Measurements from ENCODE around the gene PSAT1. TPM values are rescaled to one million over a fixed set of nuclear protein-coding genes. Genes with fewer than 3 reads are reported as not detected.

The PSAT1 gene
- total and polyA plus RNA-seq, 2 experiments from 2014 or later: 414 to 486 TPM

DNA sequence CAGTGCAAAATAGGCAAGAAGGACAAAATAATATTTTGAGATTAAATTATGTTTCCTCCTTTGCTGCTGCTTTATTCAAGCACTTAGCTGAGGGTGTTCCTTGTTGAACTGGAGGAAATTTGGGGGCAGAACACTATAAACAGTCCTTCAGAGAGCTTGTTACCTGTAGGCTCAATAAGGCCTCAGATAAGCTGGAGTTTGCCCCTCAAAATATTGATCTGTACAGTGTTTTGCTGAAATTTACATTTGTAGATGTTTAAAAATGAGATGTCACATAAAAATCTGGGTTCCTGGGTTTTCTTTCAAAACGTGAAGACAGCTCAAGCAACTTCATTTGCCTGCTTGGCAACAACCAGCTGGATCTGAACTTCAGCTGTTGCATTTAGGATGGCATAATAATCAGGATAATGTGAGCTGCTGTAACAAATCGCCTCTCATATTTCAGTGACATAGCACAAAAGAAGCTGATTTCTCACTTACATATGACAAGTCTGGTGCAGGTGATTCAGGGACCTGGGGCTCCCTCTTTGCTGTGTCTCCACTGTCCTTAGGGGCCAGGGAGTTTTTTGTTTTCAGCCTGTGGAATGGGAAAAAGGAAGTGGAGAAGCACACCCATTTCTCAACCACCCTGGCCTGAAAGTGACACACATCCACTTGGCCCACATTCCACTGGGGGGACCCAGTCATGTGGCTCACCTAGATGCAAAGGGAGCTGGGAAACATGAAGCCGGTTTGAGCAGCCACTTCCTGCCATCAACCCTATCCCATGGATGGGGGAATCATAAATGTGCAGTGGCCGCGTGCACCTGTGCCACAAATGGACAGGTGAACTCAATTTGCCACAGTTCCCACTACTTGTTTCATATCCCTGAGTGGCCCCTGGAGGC, 2.4 kb upstream of the PSAT1 start:
- H3K4me2 ChIP-seq: peak overlapping the region; percentile 96; the same call in 1 of the 2 replicates
- Mint-ChIP-seq H3K4me3 (peak overlapping the region; percentile 12; the same call in 1 of the 3 replicates), H3K27ac (peak overlapping the region; percentile 43; the same call in 1 of the 2 replicates), H3K36me3 (ENCODE audit: low read depth) (peaks cover 26% of the 10 kb centered on the region), H3K9me3 (peaks cover 8% of the 10 kb centered on the region; the same call in 2 of the 3 replicates), H3K4me1 (peaks cover 27% of the 10 kb centered on the region), H3K27me3 (ENCODE audit: insufficient read depth, low read depth, poor library complexity) (peaks cover 22% of the 10 kb centered on the region)
- DNase-seq (ENCODE audit: low spot score) (no peak), ATAC-seq (no peak)
- no peak overlapping the region; the same call in 1 of the 2 replicates for H3K4me3 ChIP-seq
- H4K20me1 ChIP-seq (replicated peaks; ENCODE audit: insufficient read depth): peaks cover 17% of the 10 kb centered on the region
- H2AFZ ChIP-seq: peak overlapping the region; percentile 77
- no peak for TF ChIP-seq STAT1 (IDR thresholded peaks at IDR 0.05; ENCODE audit: unreplicated experiment)
- no peaks in the 10 kb centered on the region for H3K27me3 ChIP-seq (ENCODE audit: insufficient read depth)
- peaks cover 5% of the 10 kb centered on the region for H3K9me2 ChIP-seq (ENCODE audit: insufficient read depth)
- peaks cover 26% of the 10 kb centered on the region for H3K79me2 ChIP-seq (replicated peaks; ENCODE audit: insufficient read depth)
- H3K4me1 ChIP-seq (ENCODE audit: insufficient read depth): peaks cover 22% of the 10 kb centered on the region
- H3K36me3 ChIP-seq (ENCODE audit: insufficient read depth): no peaks in the 10 kb centered on the region
- no peak overlapping the region; the same call in 1 of the 2 replicates for H3K27ac ChIP-seq (ENCODE audit: low read depth)
- no peaks in the 10 kb centered on the region for H3F3A ChIP-seq (replicated peaks; ENCODE audit: low read depth)

DNA sequence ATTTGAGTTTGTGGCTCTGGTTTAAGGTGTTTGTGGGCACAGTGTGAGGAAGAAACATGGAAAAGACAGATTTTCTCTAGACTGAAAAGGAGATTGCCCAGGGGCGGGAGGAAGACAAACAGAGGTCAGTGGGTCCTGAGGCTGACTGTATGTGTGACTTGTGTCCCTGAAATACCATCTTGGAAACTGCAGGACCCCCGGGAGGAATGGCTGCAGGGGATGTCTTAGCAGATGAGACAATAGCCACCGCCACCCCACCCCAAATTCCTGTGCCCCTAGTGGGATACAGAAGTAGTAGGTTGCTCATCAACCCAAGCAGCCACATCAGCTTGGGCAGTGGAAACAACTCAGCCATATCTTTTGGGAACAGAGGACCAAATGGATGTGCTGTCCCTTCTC, 1.7 kb upstream of the PSAT1 start:
- ATAC-seq (no peak), DNase-seq (ENCODE audit: low spot score) (peak; percentile 22)
- Histone ChIP-seq H3K4me1 (ENCODE audit: insufficient read depth) (peaks cover 28% of the 10 kb centered on the region), H3F3A (replicated peaks; ENCODE audit: low read depth) (no peaks in the 10 kb centered on the region; the same call in 1 of the 2 replicates), H3K27ac (ENCODE audit: low read depth) (0 out of 2 replicates have a peak overlapping the region, but pooled peaks have one; percentile 100), H3K36me3 (ENCODE audit: insufficient read depth) (peaks cover 6% of the 10 kb centered on the region), H3K27me3 (ENCODE audit: insufficient read depth) (no peaks in the 10 kb centered on the region), H3K79me2 (replicated peaks; ENCODE audit: insufficient read depth) (peaks cover 32% of the 10 kb centered on the region), H3K4me3 (peak overlapping the region; percentile 95; the same call in 1 of the 2 replicates), H2AFZ (peak overlapping the region; percentile 77), H3K4me2 (peak overlapping the region; percentile 96), H4K20me1 (replicated peaks; ENCODE audit: insufficient read depth) (peaks cover 23% of the 10 kb centered on the region), H3K9me2 (ENCODE audit: insufficient read depth) (peaks cover 4% of the 10 kb centered on the region; the same call in 1 of the 2 replicates)
- H3K4me3 Mint-ChIP-seq: peak overlapping the region; percentile 99; the same call in 2 of the 3 replicates
- H3K27ac Mint-ChIP-seq: peak overlapping the region; percentile 100; the same call in 1 of the 2 replicates
- peaks cover 32% of the 10 kb centered on the region for H3K36me3 Mint-ChIP-seq (ENCODE audit: low read depth)
- peaks cover 8% of the 10 kb centered on the region; the same call in 2 of the 3 replicates for H3K9me3 Mint-ChIP-seq
- peaks cover 31% of the 10 kb centered on the region for H3K4me1 Mint-ChIP-seq
- H3K27me3 Mint-ChIP-seq (ENCODE audit: insufficient read depth, low read depth, poor library complexity): peaks cover 22% of the 10 kb centered on the region
- TF ChIP-seq CREB1 (CRISPR knock-in tag; IDR thresholded peaks at IDR 0.05; ENCODE audit: low read depth) (no peak), ZNF114 (CRISPR knock-in tag; IDR thresholded peaks at IDR 0.05) (no peak), POLR2AphosphoS5 (IDR thresholded peaks at IDR 0.05; ENCODE audit: low read depth) (no peak), ZNF331 (CRISPR knock-in tag; IDR thresholded peaks at IDR 0.05; ENCODE audit: low read depth) (no peak), EZH2 (IDR thresholded peaks at IDR 0.05; ENCODE audit: low read depth, unreplicated experiment) (no peak), NANOG (IDR thresholded peaks at IDR 0.05; ENCODE audit: borderline replicate concordance) (no peak), EZH2phosphoT487 (IDR thresholded peaks at IDR 0.05; ENCODE audit: unreplicated experiment) (no peak), STAT1 (IDR thresholded peaks at IDR 0.05; ENCODE audit: unreplicated experiment) (no peak), JUNB (IDR thresholded peaks at IDR 0.05; ENCODE audit: unreplicated experiment) (no peak)
- TF ChIP-seq, protein P1, sequence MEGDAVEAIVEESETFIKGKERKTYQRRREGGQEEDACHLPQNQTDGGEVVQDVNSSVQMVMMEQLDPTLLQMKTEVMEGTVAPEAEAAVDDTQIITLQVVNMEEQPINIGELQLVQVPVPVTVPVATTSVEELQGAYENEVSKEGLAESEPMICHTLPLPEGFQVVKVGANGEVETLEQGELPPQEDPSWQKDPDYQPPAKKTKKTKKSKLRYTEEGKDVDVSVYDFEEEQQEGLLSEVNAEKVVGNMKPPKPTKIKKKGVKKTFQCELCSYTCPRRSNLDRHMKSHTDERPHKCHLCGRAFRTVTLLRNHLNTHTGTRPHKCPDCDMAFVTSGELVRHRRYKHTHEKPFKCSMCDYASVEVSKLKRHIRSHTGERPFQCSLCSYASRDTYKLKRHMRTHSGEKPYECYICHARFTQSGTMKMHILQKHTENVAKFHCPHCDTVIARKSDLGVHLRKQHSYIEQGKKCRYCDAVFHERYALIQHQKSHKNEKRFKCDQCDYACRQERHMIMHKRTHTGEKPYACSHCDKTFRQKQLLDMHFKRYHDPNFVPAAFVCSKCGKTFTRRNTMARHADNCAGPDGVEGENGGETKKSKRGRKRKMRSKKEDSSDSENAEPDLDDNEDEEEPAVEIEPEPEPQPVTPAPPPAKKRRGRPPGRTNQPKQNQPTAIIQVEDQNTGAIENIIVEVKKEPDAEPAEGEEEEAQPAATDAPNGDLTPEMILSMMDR (conservative IDR thresholded peaks at IDR 0.05; ENCODE audit: low read depth in 2 of 2): no peak
- TF ChIP-seq, protein P2, sequence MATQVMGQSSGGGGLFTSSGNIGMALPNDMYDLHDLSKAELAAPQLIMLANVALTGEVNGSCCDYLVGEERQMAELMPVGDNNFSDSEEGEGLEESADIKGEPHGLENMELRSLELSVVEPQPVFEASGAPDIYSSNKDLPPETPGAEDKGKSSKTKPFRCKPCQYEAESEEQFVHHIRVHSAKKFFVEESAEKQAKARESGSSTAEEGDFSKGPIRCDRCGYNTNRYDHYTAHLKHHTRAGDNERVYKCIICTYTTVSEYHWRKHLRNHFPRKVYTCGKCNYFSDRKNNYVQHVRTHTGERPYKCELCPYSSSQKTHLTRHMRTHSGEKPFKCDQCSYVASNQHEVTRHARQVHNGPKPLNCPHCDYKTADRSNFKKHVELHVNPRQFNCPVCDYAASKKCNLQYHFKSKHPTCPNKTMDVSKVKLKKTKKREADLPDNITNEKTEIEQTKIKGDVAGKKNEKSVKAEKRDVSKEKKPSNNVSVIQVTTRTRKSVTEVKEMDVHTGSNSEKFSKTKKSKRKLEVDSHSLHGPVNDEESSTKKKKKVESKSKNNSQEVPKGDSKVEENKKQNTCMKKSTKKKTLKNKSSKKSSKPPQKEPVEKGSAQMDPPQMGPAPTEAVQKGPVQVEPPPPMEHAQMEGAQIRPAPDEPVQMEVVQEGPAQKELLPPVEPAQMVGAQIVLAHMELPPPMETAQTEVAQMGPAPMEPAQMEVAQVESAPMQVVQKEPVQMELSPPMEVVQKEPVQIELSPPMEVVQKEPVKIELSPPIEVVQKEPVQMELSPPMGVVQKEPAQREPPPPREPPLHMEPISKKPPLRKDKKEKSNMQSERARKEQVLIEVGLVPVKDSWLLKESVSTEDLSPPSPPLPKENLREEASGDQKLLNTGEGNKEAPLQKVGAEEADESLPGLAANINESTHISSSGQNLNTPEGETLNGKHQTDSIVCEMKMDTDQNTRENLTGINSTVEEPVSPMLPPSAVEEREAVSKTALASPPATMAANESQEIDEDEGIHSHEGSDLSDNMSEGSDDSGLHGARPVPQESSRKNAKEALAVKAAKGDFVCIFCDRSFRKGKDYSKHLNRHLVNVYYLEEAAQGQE (IDR thresholded peaks at IDR 0.05; ENCODE audit: unreplicated experiment): no peak
- TF ChIP-seq, protein P3, sequence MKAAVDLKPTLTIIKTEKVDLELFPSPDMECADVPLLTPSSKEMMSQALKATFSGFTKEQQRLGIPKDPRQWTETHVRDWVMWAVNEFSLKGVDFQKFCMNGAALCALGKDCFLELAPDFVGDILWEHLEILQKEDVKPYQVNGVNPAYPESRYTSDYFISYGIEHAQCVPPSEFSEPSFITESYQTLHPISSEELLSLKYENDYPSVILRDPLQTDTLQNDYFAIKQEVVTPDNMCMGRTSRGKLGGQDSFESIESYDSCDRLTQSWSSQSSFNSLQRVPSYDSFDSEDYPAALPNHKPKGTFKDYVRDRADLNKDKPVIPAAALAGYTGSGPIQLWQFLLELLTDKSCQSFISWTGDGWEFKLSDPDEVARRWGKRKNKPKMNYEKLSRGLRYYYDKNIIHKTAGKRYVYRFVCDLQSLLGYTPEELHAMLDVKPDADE (IDR thresholded peaks at IDR 0.05): no peak
